Measurements from ENCODE around the gene MTUS2.

DNA sequence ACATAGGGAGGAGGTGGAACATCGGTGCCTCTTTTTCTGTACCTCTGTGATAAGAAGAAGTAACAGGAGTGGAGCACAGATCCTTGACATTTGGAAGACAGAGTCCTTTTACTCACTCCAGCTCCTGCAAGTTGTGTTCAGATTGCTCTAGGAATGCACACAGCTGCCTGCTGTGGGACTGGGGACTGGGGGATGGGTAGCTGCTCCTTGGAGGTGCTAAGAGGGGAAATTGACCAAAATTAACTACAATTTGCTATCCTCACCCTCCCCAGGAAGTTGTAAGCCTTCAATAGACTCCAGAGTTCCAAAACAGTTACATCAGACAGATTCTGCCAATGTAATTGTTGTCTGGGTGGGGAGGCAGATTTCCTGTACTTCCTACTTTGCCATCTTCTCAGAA is 317.9 kb downstream of the MTUS2 start:
- TF ChIP-seq, protein P1, sequence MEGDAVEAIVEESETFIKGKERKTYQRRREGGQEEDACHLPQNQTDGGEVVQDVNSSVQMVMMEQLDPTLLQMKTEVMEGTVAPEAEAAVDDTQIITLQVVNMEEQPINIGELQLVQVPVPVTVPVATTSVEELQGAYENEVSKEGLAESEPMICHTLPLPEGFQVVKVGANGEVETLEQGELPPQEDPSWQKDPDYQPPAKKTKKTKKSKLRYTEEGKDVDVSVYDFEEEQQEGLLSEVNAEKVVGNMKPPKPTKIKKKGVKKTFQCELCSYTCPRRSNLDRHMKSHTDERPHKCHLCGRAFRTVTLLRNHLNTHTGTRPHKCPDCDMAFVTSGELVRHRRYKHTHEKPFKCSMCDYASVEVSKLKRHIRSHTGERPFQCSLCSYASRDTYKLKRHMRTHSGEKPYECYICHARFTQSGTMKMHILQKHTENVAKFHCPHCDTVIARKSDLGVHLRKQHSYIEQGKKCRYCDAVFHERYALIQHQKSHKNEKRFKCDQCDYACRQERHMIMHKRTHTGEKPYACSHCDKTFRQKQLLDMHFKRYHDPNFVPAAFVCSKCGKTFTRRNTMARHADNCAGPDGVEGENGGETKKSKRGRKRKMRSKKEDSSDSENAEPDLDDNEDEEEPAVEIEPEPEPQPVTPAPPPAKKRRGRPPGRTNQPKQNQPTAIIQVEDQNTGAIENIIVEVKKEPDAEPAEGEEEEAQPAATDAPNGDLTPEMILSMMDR (IDR thresholded peaks at IDR 0.05 in 4 of 5, conservative IDR thresholded peaks at IDR 0.05 in 1 of 5): no peak
- no peak for TF ChIP-seq POLR2A (IDR thresholded peaks at IDR 0.05)

All from gastrocnemius medialis (tissue), 4 donors.